ENCODE measurements around the gene FOXP1.
"Not testable (repeated sequence)": the region's sequence is repeated elsewhere in the genome, so short reads cannot be mapped to it uniquely, and the experiment has no call there.

Gene FOXP1

GRCh38 chr3:71530903-71531530, 52.5 kb downstream of the FOXP1 start:
- DNase-seq (ENCODE audit: low spot score) = no peak

- no peak for DNase-seq (ENCODE audit: low spot score)
These were observed 54.7 kb downstream of the FOXP1 start for GRCh38 chr3:71528816-71529215.

- not testable (repeated sequence) for DNase-seq (ENCODE audit: low spot score)
These were observed 57.1 kb downstream of the FOXP1 start for GRCh38 chr3:71526448-71526847.

GRCh38 chr3:71525391-71525790, 58.1 kb downstream of the FOXP1 start:
- no peak for DNase-seq (ENCODE audit: low spot score)

- no peak for DNase-seq (ENCODE audit: low spot score)
These were observed 58.9 kb downstream of the FOXP1 start for GRCh38 chr3:71524672-71525071.

DNA sequence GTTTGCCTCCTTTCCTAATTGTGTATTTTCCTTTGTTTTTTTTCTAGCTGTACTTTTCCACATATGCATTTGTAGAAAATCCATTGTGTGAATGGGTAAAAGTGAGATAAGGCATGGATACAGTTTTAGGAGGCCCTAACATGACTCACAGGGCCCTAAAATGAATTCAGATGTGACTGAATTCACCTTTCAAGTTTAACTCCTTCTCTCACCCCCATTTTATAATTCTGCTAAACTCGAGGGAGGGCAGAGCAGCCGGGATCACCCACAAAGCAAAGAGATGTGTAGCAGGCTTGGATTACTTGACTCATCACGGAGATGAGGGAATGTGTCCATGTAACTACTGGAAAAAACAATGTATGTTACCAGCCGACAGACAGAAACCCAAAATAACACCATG, 59.9 kb downstream of the FOXP1 start:
- DNase-seq (ENCODE audit: low spot score) = no peak

GRCh38 chr3:71521940-71522876, 61.3 kb downstream of the FOXP1 start:
- no peak for DNase-seq (ENCODE audit: low spot score)

DNA sequence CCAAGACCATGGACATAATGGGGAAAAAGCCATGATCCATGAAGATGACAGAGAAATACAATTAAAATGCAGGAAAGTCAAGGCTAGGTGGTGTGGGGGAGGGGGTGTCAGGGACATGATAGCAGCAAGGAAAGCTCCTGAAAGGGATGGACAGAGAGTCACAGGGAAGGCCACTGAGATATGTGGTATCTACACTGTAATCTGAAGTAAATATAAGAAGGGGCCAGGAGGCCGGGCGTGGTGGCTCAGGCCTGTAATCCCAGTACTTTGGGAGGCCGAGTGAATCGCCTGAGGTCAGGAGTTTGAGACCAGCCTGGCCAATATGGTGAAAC, 62.5 kb downstream of the FOXP1 start:
- DNase-seq (ENCODE audit: low spot score) = no peak

GRCh38 chr3:71520161-71521020, 63.1 kb downstream of the FOXP1 start:
- no peak for DNase-seq (ENCODE audit: low spot score)

DNA sequence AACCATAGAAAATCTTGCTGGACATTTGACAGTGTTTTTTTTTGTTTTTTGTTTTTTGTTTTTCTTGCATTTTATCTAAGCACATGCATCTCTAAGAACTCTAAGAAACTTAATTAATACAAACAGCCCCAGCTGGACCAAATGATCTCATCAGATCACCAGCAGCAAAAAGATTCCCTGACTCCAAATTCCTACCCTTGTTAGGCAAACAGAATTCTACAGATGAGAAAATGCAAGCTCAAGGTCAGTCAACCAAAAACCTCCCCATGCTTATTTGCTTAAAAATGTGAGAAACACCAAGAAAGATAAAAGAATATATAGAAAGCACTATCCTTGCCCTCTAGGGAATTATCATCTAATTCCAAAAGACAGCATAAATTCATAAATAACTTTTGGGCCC, 65.4 kb downstream of the FOXP1 start:
- no peak for DNase-seq (ENCODE audit: low spot score)

- DNase-seq (ENCODE audit: low spot score) = no peak
These were observed 66.2 kb downstream of the FOXP1 start for GRCh38 chr3:71517271-71517791.

DNA sequence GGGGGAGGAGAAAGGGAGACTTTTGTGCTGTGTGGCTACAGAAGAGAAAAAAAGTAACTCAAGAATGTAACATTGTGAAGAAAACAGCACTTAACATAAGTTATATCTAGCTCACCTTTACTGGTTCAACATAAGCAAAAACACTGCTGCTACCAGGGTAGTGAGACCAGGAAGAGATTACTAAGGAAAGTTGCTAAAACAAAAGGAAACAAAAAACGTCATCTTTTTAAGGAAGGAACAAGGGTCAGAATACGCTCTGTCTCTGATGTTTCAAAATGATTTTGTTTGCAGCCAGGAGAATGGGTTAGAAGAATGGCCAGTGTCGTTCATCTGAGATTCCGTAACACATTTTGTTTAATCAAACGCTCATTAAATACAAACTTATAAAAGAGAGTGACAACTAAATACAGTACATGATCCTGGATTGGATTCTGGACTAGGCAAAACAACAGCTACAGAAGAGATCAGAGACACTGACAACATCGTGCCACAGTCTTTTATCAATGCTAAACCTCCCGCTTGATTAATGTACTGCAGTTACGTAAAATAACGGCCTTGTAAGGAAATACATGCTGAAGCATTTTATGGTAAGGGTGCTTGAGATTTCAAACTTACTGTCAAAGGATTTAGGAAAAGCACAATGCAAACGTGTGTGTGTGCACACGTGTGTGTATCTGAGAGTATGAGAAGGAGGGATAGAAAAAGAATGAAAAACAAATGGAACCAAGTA, 67.7 kb downstream of the FOXP1 start:
- DNase-seq (ENCODE audit: low spot score) = no peak

GRCh38 chr3:71514621-71515020, 68.9 kb downstream of the FOXP1 start:
- no peak for DNase-seq (ENCODE audit: low spot score)

DNA sequence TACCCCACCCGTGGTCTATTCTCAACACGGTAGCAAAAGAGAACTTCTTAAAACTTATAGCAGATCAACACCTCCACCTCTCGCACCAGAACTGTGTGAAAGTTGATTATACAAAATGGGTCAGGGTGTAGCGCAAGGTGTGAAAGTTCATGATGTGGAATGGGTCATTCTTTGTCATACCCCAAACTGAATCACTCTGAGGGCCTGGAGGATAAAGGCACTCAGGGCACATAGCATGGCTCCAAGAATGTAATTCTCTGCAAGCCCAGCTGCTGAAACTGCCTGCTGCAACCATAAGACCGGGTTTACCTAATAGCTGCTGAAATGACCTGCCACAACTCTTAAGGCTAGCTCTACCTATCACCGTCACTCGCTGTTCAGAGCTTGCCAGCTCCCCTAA, 70.0 kb downstream of the FOXP1 start:
- no peak for DNase-seq (ENCODE audit: low spot score)

GRCh38 chr3:71513081-71513480, 70.4 kb downstream of the FOXP1 start:
- peak; percentile 32 for DNase-seq (ENCODE audit: low spot score)

DNA sequence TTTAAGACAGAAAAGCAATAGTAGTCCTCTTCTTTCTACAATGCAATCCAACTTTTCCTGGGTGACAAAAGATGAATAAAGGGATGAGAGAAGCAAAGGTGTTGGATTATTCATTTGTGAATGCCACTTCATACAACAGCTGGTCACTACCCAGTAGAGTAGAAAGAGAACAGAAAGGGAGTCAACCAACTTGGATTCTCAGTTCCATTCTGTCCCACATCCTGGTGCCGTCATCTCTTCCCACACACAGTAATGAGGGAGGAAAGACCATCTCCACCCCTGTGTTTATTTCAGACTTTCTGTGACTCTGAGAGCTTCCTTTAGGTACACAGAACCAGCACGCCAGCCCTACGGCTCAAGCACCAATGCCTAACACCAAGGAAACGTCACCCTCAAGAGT, 71.0 kb downstream of the FOXP1 start:
- no peak for DNase-seq (ENCODE audit: low spot score)

- no peak for DNase-seq (ENCODE audit: low spot score)
These were observed 71.5 kb downstream of the FOXP1 start for GRCh38 chr3:71512000-71512399.

DNA sequence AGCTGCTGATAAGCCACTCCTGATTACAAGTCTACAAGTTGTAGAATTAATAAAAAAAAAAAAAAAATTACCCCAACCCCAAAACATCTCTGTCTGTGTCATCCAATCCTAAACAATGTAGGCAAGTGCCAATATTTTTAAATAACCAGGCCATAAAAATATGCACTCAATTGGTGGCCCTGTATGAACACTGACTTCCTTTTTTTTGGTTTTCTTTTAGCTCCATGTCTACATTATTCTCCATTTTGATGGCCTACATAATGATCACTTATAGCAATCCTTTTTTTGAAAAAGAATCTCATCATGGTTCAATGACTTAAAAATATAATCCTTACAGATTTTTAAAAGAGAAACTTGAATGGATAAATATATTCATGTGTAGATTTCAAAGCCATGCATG, 72.1 kb downstream of the FOXP1 start:
- DNase-seq (ENCODE audit: low spot score) = no peak

DNA sequence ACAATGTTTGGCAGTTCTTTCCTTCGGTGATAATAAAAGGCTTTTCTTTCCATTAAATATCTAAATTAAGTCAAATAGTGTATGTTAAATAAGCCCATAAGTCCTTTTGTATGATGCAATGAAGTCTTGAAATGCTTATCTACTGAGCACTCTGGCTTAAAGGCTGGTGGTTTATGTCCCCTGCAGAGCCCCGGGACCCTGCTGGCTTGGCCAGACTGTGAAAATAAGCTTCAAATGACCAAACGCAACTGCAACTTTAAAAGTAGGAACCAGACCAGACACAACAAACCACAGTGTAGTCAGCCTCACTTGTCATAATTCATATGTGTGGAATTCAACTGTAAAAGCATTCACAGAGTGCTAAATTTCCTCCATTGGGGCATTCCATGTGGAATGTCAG, 72.5 kb downstream of the FOXP1 start:
- DNase-seq (ENCODE audit: low spot score) = no peak

- DNase-seq (ENCODE audit: low spot score) = no peak
These were observed 73.0 kb downstream of the FOXP1 start for GRCh38 chr3:71510510-71510909.

- no peak for DNase-seq (ENCODE audit: low spot score)
These were observed 74.5 kb downstream of the FOXP1 start for GRCh38 chr3:71509066-71509465.
